ENCODE measurements around the gene U2AF2.

Gene U2AF2

GRCh38 chr19:55676889-55677505 lies 22.2 kb downstream of the U2AF2 start:
- H3K27me3 ChIP-seq (ENCODE audit: insufficient read depth, low read length) = no peaks in the 10 kb centered on the region
- H3K9me3 ChIP-seq (ENCODE audit: low read length) = no peaks in the 10 kb centered on the region
- H2AFZ ChIP-seq (ENCODE audit: low read length) = no peak overlapping the region
- H3K36me3 ChIP-seq (ENCODE audit: insufficient read depth, low read length) = peaks cover 56% of the 10 kb centered on the region
- H3K79me2 ChIP-seq (ENCODE audit: insufficient read depth, low read length) = peaks cover 40% of the 10 kb centered on the region
- peak overlapping the region; percentile 88 for H3K9ac ChIP-seq (ENCODE audit: low read length)
- no peaks in the 10 kb centered on the region for H4K20me1 ChIP-seq (ENCODE audit: insufficient read depth, low read length)
- peaks cover 58% of the 10 kb centered on the region for H3K4me1 ChIP-seq (ENCODE audit: insufficient read depth, low read length, severe bottlenecking)
- TF ChIP-seq CTCF (IDR thresholded peaks at IDR 0.05; ENCODE audit: low read length) = no peak
- no peak for TF ChIP-seq EZH2 (IDR thresholded peaks at IDR 0.05; ENCODE audit: borderline replicate concordance, low read length)
- no peaks in the 10 kb centered on the region; the same call in 1 of the 2 replicates for H3F3A ChIP-seq (ENCODE audit: insufficient read depth, low read length)
- H3K4me2 ChIP-seq (ENCODE audit: low read length) = peak overlapping the region; percentile 98
- peak overlapping the region; percentile 96 for H3K27ac ChIP-seq (ENCODE audit: low read depth, low read length, poor library complexity, severe bottlenecking)
- no peaks in the 10 kb centered on the region for H3K9me2 ChIP-seq (ENCODE audit: low read depth, low read length)
- peak overlapping the region; percentile 97 for H3K4me3 ChIP-seq (ENCODE audit: low read depth, low read length, poor library complexity, severe bottlenecking)

GRCh38 chr19:55677572-55678028 lies 22.8 kb downstream of the U2AF2 start:
- Histone ChIP-seq H3K27me3 (ENCODE audit: insufficient read depth, low read length) (no peaks in the 10 kb centered on the region), H3K9me3 (ENCODE audit: low read length) (no peaks in the 10 kb centered on the region), H3F3A (ENCODE audit: insufficient read depth, low read length) (no peaks in the 10 kb centered on the region; the same call in 1 of the 2 replicates), H2AFZ (ENCODE audit: low read length) (no peak overlapping the region), H3K9ac (ENCODE audit: low read length) (peak overlapping the region; percentile 88), H4K20me1 (ENCODE audit: insufficient read depth, low read length) (no peaks in the 10 kb centered on the region), H3K4me2 (ENCODE audit: low read length) (peak overlapping the region; percentile 98), H3K27ac (ENCODE audit: low read depth, low read length, poor library complexity, severe bottlenecking) (peak overlapping the region; percentile 96), H3K36me3 (ENCODE audit: insufficient read depth, low read length) (peaks cover 53% of the 10 kb centered on the region), H3K9me2 (ENCODE audit: low read depth, low read length) (no peaks in the 10 kb centered on the region), H3K4me1 (ENCODE audit: insufficient read depth, low read length, severe bottlenecking) (peaks cover 58% of the 10 kb centered on the region), H3K4me3 (ENCODE audit: low read depth, low read length, poor library complexity, severe bottlenecking) (peak overlapping the region; percentile 97), H3K79me2 (ENCODE audit: insufficient read depth, low read length) (peaks cover 41% of the 10 kb centered on the region)
- TF ChIP-seq CTCF (IDR thresholded peaks at IDR 0.05; ENCODE audit: low read length) (no peak), EZH2 (IDR thresholded peaks at IDR 0.05; ENCODE audit: borderline replicate concordance, low read length) (no peak)

GRCh38 chr19:55678121-55678671 lies 23.4 kb downstream of the U2AF2 start:
- H3K79me2 ChIP-seq (ENCODE audit: insufficient read depth, low read length) = peaks cover 41% of the 10 kb centered on the region
- no peaks in the 10 kb centered on the region; the same call in 1 of the 2 replicates for H3F3A ChIP-seq (ENCODE audit: insufficient read depth, low read length)
- no peaks in the 10 kb centered on the region for H4K20me1 ChIP-seq (ENCODE audit: insufficient read depth, low read length)
- TF ChIP-seq CTCF (IDR thresholded peaks at IDR 0.05; ENCODE audit: low read length) (peak; percentile 37; the same call in 1 of the 2 replicates), EZH2 (IDR thresholded peaks at IDR 0.05; ENCODE audit: borderline replicate concordance, low read length) (no peak)
- peak overlapping the region; percentile 98 for H3K4me2 ChIP-seq (ENCODE audit: low read length)
- no peak overlapping the region for H2AFZ ChIP-seq (ENCODE audit: low read length)
- H3K9me3 ChIP-seq (ENCODE audit: low read length) = no peaks in the 10 kb centered on the region
- no peaks in the 10 kb centered on the region for H3K9me2 ChIP-seq (ENCODE audit: low read depth, low read length)
- H3K27ac ChIP-seq (ENCODE audit: low read depth, low read length, poor library complexity, severe bottlenecking) = peak overlapping the region; percentile 96
- no peaks in the 10 kb centered on the region for H3K27me3 ChIP-seq (ENCODE audit: insufficient read depth, low read length)
- H3K36me3 ChIP-seq (ENCODE audit: insufficient read depth, low read length) = peaks cover 47% of the 10 kb centered on the region
- H3K4me1 ChIP-seq (ENCODE audit: insufficient read depth, low read length, severe bottlenecking) = peaks cover 55% of the 10 kb centered on the region
- peak overlapping the region; percentile 97 for H3K4me3 ChIP-seq (ENCODE audit: low read depth, low read length, poor library complexity, severe bottlenecking)
- H3K9ac ChIP-seq (ENCODE audit: low read length) = peak overlapping the region; percentile 88
